Limb (tissue), 2 donors: Measurements from ENCODE around the gene NFATC1.
A peak's percentile ranks its signal among the peaks of the same experiment; 100 is the strongest.

Experiments
- DNase-seq, 2 donors: peaks; one replicate each; pipeline ENCODE4 v3.0.0-alpha.2; 2016; ENCODE audit errors: extremely low spot score in 2 of 2

The NFATC1 gene

DNA sequence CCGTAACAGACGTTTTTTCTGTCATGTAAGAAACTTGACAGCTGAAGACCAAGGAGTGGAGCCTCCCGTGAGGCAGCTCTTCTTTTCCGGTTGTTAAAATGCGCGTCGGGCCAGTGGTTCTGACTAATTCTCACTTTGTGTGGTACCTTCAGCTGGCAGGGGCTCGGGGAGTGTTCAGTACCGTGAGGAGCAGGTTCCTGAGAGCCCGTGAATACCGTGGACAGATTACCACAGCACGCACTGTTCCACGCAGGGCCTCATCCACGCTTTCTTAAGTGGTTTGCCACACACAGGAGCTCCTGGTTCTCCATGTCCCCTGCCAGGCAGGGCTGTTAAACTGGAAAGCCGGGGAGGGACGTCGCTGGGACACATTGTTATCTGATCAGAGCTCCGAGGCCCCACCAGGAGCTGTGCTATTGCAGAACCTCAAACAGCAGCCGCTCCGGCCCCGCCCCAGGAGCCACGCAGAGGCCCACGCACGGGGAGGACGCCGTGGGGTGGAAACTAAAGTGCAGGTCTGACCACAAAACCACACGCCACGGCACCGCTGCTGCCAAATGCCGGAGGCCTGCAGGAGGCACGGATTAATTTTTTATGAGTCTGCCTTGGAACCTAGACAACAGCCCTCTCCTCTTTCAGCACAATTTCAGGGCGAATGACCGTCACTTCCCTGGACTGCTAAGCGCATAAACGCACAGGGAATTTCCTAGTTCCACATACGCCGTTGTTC lies 43.3 kb downstream of the NFATC1 start:
- DNase-seq = peak; percentile 78 to 84

DNA sequence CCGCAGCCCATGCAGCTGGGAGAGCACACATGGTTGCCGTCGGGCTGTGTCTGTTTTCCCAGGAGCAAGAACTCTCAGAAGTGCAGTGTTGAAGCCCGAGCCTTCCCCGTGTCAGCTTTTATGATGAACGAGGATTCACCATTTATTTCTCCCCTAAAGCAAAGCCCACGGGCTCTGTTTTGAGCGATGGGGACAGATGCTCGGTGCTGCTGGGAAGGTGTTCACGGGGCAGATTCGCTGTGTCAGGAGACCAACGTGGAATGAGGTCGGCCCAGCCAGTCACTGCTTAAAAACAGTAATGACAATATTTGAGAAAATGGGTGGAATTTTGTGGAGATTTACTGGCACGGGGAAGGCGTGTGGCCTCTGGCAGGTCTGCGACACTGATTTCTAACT lies 43.9 kb downstream of the NFATC1 start:
- no peak for DNase-seq

DNA sequence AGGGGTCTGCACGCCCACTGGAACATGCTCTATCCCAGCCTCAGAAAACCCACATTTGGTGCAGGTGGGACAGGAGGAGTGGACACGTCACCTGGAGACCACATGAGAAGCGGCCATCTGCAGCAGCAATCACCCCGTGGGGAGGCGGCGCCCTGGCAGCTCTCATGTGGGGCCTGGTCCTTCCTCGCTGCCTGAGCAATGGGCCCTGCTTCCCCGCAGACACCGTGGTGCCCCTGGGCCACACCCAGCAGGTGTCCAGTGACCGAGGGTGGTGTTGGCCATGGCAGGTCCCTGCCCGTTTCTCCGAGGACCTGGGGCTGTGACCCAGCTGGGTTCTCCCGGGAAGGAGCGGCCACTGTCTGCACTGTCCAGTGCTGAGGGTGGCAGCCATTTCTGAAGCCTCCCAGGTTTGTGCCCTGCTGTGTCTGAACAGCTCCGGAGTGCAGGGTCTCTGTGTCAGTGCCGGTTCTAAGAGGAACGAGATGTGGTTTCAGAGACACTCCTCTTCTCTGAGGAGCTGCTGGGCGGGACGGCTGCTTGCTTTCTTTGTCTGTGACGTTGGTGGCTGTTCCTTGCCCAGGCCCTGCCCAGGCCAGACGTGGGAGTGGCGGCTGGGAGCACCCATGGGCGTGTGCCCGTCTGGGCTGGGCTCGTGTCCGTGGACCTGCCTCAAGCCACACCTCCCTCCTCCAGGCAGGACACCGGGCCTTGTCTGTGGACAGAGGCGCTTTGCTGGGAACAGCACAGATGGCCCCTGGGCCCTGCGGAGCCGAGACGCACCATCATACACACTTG lies 44.8 kb downstream of the NFATC1 start:
- DNase-seq = no peak

DNA sequence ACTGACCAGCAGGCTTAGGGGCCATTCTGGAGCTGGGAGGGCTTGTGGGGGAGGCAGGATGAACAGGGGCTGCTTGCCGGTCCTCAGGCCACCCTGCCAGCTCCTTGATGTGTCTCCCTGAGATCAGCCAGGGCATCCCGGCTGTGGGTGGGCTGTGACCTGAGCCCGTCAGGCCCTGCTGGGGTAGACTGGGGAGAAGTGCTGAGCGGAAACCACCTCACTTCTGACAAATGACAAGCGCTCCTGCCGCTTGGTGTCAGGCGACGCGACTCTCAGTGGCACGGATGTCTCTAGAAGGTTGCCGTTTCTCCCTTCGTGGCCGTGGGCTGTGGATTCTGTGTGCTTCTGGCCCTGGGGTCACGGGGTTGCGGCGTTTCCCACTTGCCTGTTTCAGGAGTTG lies 45.7 kb downstream of the NFATC1 start:
- DNase-seq = no peak

DNA sequence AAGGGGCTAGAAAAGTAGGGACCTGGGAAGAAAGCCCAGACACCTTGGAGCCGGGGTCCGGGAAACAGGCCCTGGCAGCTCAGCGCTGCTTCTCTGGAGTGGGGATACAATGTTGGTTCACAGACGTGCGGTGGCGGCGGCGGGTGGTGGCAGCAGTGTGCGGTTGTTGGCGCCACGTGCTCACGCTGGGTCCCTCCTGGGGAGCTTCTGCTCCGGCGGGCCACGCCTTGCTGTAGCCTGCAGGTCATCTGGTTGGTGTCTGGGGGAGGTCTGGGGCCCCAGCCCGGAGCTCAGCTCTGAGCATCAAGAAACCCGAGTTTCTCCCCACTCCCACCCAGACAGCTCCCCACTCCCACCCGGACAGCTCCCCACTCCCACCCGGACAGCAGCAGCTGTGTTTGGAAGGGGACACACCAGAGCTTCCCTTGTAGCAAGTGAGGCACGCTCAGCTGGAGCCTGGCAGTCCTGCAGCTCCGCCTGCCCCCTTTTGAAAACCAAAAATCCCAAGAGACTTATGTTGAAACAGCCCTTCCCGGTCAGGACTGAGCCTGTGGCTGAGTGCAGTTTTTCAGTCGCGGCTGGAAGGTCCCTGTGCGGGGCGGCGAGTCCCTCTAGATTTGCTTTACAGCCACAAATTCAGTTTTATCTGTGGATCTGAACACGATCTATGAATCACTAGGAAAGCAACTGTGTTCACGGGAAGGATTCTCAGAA lies 46.9 kb downstream of the NFATC1 start:
- DNase-seq = no peak

DNA sequence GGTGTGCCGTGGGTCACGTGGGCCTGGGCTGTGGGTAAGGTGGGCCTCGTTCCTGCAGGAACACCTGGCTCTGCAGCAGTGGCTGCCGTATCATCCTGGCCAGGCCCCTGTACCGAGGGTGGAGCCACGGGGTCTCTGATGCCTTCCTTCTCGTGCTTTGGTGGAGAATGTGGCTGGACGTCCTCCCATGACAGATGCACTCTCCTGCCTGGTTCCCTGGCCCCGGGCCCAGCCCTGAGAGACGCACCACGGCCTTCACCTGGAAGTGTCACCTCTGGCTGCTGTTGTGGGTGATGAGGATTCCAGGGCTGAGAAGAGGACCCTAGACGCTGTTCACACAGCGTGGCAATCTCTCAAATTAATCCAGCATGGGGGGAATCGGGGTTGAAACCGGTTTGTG lies 49.5 kb downstream of the NFATC1 start:
- no peak for DNase-seq

DNA sequence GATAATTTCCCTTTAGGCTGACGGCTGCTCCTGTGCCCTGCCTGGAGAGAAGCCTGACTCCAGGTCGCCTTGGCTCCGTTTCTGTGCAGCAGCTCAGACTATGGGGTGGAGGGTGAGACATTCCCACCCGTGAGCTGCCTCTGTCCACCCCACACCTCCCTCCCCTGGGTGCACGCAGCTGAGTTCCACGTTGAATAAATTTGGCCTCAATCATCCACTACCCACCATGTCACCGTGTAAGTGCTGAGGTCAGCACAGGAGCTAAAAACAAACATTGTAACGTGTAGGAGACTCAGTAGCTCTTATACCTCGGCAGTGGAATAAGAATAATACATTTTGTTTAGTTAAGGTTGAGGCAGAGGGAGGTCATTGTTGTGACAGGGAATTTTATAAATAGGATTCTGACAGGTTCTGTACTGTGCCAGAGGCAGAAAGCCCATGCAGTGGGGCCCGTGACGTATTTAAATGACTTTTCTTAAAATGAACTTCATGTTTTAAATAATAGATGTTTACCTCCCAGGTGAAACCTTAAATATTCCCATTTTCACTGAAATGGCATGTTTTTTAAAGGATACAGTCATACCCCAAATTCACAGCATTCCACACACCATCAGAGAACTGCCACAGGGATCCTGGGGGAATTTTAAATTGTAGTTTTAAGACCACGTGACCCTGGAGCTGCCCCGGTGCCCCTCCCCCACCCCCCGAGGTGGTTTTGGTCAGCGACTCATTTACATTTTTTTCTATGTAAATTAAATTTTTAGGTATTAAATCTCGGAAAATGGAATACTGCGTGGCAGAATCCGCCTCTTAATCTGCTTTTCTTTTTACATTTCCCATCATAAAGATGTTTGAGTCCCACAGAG lies 50.2 kb downstream of the NFATC1 start:
- no peak for DNase-seq

DNA sequence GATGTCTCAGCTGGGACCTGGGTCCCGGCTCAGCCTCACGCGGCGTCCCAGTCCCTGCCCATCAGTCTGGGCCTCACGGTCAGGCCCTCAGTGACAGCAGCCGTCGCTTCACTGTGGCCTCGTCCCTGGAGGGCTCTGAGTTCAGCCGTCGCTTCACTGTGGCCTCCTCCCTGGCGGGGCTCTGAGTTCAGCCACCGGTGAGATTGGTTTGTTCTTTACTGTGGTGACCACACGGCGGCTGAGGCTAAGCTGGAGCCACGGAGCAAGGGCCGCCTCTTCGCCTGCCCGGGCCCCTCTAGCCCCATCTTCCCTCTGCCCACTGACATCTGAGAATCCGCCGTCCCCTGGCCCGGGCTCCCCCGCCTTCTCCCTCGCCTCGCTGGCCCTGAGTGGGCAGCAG lies 51.2 kb downstream of the NFATC1 start:
- no peak for DNase-seq

DNA sequence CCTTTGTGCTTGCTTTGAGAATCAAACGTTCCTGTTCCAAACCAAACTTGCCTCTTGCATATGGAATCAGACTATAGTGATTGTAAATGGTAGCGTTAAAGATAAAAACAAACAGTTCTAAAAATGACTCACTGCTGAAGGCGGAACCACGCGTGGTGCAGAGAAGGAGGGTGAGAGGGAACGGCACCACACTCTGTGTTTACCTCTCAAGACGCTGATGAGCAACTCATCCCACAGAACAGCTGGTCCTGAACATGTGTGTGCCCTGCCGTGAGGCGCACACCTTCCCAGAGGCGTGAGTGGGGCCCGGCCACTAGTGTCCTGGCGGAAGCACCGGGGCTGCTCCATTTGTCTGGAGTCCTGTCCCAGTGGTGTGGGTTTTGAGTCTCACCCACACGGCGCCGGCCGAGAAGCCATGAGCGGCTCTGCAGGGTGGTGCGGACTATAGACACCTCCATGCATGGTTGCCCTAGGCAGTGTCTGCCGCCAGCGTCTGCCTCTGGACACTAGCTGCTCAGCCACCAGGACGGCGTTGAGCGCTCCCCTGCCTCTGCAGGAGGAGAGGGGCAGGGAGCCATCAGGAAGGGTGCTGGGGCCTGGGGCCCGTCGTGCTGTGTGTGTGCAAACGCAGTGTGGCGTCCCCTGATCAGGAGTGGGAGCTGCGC lies 52.1 kb downstream of the NFATC1 start:
- no peak for DNase-seq

DNA sequence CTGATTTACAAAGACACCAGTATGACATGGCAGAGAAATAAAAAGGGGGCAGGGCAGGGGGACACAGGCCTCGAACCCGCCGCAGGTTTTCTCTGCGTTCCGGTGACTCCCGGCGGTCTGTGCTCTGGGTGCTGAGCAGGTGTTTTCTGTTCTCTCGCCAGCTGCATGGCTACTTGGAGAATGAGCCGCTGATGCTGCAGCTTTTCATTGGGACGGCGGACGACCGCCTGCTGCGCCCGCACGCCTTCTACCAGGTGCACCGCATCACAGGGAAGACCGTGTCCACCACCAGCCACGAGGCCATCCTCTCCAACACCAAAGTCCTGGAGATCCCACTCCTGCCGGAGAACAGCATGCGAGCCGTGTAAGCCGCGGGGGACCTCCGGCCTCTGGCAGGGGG lies 52.9 kb downstream of the NFATC1 start:
- DNase-seq = no peak

DNA sequence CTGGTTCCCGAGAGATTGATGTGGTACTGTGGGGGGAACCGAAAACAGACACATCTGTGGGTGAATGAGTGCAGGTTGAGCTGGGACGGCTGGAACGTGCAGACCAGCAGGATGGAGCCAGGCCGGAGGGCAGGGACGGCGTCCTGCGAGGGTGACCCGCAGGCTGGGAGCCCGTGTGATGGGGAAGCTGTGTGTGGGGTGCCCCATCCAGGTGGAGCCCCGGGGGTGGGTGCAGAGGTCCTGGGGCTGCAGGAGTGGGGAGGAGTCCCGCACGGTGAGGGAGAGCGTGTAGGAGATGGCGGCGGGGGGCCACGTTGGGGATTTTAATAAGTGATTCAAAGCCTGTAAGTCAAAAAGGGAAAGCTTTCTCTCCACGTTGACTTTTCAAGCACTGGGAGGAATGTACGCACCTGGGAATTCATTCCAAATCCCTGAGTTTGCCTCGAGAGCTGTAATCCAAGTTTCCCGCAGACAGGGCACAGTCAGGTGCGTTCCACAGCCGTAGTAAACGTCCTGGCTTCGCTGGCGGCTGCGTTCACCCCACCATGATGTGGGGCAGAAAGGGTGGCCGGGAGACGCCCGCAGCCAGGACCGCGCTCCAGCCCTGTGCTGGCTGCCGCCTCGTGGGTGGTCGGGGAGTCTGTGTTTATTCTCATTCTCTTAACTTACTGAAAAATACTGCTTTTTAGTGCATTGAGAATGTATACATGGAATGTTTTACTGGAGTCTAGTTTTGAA lies 54.0 kb downstream of the NFATC1 start:
- DNase-seq = no peak

DNA sequence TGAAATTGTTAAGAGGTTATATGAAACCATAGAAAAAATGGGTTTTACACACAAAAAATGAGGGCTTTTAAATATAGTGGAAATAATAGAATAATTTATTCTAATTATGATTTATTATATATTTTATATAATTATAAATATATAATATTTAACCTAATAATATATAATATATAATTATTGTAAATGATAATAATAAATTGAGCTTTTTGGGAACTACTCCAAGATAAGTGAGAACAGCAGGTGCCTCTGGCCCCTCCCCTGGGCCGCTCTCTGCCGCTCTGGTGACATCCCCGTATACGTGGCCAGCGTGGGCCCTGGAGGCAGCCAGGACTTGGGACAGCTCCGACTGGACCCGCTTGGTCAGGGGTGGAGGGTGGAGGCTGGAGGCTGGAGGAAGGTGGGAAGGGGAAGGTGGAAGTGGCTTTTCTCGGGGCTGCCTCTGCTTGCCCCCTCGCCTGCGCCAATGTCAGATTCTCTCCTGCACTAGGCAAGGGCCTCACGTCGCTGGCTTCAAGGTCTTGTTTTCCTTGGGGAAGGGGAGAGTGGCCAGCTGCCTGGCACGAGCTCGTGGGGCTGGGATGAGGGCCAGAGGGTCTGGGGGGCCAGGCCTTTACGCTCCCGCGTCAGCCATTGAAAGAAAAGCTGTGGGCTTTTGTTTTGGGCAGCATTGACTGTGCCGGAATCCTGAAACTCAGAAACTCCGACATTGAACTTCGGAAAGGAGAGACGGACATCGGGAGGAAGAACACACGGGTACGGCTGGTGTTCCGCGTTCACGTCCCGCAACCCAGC lies 54.8 kb downstream of the NFATC1 start:
- DNase-seq = no peak

DNA sequence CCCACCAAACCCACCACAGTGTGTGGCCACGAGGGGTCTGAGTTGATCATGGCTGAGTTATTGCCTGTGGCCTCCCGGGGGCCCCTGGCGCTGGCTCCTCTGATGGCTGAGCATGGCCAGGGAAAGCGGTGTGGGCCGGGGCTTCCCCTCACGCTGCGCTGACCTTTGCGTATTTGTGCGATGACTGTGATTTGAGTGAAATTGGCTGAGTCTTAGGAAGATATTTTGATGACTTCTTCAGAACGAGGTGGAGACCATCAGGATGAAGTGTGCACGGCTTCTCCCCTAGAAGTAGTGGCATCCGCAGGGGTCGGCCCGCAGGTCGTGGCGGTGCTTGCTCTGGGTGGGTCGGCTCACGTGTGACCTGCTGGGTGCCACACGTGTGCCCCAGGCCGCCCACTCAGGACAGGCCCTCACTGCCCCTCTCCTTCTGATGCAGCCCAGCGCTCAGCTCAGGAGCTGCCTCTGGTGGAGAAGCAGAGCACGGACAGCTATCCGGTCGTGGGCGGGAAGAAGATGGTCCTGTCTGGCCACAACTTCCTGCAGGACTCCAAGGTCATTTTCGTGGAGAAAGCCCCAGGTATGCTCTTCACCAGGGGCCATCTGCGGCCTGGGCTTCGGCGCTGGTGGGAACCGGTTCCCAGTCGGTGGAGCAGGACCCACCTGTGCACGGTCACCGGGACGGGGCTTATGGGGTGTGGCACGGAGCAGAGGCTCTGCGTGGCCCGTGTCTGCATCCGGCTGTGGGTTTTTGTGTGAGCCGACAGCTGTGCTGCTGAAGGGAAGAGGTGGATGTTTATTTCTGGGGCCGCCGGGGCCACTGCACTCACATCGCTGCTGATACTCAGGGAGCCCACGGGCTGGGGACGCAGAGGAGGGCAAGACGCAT lies 55.8 kb downstream of the NFATC1 start:
- DNase-seq = no peak

DNA sequence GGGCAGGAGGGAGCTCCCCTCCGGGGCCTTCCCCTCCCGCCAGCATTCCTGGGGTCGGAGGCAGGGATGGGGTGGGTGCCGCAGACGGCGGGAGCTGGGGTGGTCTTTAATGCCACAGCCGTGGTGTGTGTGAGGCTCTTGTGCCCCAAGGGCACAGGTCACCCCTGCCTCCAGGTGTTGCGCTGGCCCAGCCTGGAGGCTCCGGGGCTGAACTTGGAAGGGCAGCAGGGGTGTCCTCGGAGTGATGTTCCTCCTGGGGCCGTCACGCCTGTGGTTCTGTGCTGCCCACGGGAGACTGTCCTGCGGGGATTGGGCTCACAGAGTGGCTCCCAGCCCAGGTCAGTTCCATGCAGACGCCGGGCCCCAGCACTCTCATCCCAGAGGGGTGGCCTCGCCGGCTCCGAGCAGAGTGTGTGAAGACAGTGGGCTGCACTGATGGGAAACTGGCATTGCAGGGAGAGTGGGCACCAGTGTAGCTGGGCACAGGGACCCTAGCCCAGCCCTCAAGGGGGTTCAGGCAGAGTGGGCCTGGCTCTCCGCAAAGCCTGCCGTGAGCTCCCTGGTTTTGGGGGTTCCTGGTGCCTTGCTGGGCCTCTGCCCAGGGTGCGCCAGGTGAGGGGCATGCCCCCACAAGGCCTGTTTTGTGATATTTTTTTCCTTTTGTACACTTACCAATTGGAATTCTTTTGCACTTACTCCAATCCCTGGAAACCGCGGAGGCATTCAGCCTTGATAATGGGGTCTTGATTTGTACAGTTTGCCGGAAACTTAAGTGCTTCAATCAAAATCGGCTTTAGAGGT lies 56.7 kb downstream of the NFATC1 start:
- DNase-seq = no peak

DNA sequence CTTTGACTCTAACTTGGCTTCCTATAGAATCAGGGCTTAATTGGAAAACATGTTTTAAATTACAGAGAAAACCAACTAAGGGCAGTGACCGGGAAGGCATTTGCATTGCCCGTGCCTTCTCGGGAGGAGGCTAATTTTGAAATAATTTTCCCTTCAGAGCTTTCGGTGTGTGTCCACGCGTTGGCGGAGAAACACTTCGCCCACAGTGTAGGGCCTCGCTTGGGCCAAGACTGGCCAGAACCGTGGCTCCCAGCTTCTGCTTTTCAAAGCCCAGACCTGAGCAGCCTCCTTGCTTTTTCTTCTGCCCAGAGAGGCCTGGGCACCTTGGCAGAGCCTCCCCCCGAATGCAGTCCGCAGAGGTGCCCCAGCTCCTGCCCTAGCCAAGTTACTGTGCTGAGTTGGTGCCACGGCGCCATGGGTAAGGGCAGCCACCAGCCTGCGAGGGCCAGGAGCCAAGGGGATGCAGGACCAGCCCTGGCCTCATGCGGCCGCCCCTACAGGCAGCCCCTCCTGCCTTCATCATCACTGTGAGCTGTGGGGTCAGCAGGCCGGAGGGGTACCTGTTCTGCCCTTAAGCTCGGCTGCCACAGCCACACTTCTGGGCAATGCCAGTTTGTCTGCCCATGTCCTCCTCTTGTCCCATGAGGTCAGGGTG lies 57.4 kb downstream of the NFATC1 start:
- no peak for DNase-seq

DNA sequence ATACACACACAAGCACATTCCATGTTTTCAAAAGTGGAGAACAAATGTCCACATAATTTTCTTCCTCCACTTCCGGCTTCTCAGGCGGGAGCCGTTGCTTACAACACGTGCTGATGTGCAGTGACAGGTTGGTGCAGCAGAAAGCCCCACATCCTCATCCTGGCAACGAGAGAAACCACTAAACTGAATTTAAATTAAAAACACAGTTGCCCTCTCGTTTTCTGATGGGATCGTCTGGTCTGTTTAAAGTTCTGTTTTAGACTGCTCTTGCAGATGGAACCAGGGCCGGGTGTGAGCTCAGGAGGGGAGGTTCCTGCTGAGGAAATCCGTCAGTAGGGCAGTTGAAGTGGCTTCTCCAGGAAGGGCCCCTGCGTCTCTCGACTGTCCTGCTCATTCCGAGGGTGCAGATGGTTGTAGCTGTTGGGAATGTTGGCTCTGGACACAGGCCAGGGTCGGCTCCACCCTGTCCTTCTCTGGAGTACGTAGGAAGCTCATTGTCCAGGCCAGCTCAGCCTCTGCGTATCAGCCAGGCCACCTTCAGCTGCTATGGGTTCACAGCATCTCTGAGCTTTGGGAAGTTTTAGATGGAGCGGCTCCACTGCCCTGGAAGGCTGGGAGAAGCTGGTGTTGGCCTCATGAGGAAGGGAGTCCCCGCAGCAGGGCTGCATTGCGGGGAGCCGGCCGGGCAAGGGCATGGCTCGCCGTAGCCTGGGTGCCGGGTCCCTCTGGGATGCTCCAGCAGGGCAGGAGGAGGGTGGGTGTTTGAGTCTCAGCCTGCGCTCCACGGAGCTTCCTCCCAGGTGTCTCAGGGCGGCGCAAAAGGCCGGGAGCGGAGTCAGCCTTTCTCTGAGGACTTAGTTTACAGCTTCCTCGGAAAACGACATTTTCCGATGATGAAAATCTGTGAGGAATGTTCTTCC lies 58.3 kb downstream of the NFATC1 start:
- no peak for DNase-seq
